AG10803 (cell line): ENCODE results near the gene ATXN7L1.

Experiments
- DNase-seq: peaks from one replicate; pipeline ENCODE4 v3.0.0; 2010; ENCODE audit warnings: low read depth
- H3K4me3 ChIP-seq: 2 replicates; pipeline ENCODE4 v1.5.1; 2011; ENCODE audit warnings: mild to moderate bottlenecking, low read length, control low read depth
- TF ChIP-seq, protein P1 (sequence below): conservative IDR thresholded peaks from 2 replicates; pipeline ENCODE4 v1.5.1; 2011; ENCODE audit warnings: mild to moderate bottlenecking, low read length, control low read depth, inconsistent platforms

Gene ATXN7L1

DNA sequence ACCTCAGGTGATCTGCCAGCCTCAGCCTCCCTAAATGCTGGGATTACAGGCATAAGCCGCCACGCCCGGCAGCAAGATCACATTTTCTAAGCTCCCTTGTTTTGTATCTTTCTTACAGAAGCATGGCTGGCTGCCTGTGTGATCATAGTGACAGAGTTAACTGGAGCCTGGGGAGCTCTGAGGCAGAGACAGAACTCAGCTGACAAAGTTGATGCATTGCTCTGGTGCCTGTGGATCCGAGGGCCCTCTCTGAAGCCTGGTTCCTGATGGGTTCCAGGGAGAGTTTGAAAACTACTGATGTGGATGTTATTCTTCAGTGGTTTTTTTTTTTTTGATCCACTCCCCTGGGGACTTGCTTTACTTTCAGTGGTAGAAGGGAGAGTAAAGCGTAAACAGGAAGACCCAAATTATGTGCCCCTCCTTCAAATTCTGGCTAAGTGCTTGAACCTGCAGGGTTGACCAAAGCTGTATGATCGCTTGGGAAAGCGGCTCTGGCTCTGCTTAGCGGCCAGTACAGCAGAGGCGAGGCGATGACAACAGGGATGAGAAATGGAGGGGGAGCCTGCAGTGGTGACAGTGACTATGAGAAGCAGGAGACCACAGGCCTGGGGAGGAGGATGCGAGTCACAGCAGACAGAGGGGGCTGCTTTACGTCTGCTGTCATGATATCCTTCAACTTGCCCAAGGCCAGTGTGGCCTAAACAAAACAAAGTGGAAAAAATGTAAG lies 288.3 kb downstream of the ATXN7L1 start:
- no peak overlapping the region for H3K4me3 ChIP-seq
- TF ChIP-seq, protein P1, sequence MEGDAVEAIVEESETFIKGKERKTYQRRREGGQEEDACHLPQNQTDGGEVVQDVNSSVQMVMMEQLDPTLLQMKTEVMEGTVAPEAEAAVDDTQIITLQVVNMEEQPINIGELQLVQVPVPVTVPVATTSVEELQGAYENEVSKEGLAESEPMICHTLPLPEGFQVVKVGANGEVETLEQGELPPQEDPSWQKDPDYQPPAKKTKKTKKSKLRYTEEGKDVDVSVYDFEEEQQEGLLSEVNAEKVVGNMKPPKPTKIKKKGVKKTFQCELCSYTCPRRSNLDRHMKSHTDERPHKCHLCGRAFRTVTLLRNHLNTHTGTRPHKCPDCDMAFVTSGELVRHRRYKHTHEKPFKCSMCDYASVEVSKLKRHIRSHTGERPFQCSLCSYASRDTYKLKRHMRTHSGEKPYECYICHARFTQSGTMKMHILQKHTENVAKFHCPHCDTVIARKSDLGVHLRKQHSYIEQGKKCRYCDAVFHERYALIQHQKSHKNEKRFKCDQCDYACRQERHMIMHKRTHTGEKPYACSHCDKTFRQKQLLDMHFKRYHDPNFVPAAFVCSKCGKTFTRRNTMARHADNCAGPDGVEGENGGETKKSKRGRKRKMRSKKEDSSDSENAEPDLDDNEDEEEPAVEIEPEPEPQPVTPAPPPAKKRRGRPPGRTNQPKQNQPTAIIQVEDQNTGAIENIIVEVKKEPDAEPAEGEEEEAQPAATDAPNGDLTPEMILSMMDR: no peak
- peak; percentile 19 for DNase-seq

DNA sequence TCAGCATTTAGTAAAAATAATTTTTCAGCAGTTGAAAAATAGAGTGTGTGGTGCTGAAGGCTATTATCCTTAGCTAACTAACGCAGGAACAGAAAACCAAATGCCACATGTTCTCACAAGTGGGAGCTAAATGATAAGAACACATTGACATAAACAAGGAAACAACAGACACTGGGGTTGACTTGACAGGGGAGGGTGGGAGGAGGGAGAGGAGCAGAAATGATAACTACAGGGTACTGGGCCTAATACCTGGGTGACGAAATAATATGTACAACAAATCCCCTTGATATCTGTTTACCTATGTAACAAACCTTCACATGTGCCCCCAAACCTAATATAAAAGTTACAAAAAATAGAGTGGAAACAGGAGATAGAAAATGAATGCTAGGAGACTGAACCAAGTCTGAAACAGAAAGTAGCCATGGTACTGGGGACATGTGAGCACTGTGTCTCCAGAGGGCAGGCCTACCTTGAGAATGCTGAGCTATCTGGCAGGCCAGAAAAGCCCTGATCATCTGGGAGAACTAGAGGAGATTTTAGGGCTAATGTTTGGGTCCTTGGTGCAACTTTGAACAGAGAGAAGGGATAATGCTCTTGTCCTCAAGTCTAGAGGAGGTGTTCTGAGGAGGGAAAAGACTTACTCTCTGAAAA lies 290.4 kb downstream of the ATXN7L1 start:
- TF ChIP-seq, protein P1: no peak
- no peak overlapping the region for H3K4me3 ChIP-seq
- no peak for DNase-seq

DNA sequence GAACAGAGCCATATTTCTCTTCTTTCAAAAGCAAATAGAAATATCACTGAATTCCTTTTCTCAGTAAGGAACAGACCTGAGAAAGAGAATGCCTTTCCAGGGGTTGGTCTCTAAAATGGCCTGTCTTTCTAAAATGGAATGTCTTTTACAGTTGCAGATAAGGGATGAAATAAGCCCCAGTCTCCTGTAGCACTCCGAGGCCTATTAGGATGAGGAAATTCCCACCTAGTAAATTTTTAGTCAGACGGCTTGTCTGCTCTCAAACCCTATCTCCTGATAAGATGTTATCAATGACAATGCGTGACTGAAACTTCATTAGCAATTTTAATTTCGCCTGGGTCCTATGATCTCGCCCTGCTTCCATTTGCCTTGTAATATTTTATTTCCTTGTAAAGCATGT lies 292.2 kb downstream of the ATXN7L1 start:
- H3K4me3 ChIP-seq: no peak overlapping the region
- no peak for DNase-seq
- TF ChIP-seq, protein P1: no peak

DNA sequence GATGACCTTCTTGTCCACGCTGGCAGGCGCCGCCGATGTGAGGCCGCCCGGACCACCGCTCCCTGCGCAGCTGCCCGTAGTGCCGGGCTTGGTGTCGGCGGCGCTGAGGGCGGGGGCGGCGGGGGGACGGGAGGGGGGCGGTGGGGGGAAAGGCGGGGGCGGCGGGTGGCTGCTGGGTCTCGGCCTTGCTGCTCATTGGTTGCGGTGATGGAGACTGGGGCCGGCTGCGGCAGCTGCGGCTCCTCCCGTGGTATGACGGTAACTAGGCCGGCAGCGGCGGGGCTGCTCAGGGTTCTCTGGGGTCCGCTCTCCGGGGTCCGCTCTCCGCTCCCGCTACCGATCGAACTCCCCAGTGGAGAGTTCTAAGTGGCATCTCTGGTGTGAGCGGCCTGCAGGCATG lies 293.3 kb downstream of the ATXN7L1 start:
- TF ChIP-seq, protein P1: no peak
- DNase-seq: no peak
- no peak overlapping the region for H3K4me3 ChIP-seq

DNA sequence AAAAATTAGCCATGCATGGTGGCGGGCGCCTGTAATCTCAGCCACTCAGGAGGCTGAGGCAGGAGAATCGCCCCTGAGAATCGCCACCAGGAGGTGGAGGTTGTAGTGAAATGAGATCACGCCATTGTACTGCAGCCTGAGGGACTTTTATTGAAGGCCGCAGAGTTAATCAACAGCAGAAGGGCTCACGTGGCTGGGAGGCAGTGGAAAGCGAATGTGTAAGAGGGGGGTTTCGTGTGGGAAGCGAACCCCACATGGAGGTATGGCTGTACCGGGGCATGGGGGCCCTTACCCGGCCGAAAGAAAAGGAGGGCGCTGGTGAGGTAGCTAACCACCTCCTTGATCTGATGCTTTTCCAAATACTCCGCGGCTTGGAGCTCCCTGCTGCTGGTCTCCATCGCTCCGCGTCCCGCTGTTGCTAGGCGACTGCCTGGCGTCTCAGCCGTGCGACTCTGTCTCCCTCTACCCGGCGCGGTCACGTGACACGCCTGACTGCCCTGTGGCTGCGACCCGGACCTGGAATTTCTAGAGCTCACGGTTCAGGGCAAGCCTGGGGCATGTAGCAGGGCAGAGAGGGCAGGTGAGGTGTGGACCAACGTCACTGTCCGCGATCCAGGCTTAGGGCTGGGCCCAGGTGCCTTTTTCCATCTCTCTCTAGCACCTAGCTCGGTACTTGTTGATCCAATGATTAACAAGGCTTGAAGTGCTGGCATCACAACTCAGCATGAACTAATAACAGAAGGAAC lies 295.2 kb downstream of the ATXN7L1 start, which contains the start of gene EFCAB10:
EFCAB10 (minus strand) TSS at position 428 of the 746 bp plus-strand sequence; CDS start at position 398, 30 bp downstream.
- DNase-seq: peak; percentile 38
- TF ChIP-seq, protein P1: no peak
- H3K4me3 ChIP-seq: peak within 1 kb of the TSS; percentile 57

DNA sequence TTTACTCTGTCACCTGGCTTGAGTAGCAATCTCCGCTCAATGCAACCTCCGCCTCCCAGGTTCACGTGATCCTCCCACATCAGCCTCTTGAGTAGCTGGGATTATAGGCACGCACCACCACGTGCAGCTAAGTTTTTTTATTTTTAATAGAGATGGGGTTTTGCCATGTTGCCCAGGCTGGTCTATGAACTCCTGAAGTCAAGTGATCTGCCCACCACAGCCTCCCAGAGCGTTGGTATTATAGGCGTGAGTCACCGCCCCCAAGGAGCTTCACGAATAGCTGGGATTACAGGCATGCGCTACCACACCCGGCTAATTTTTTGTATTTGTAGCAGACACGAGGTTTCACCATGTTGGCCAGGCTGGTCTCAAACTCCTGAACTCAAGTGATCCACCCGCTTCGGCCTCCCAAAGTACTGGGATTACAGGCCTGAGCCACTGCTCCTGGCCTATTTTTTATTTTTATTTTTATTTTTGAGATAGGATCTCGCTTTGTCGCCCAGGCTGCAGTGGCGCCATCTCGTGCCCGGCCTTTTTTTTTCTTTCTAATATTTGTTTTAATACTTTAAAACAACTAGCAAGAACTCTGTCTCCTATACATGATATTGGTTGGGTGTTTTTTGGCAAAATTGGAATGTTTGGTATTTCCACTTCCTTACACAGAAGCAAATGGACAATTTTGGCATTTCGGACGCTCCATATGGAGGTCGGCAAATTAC lies 296.2 kb downstream of the ATXN7L1 start:
- H3K4me3 ChIP-seq: no peak overlapping the region
- no peak for DNase-seq
- TF ChIP-seq, protein P1: no peak
